ENCODE measurements around the gene STAC3.

GRCh38 chr12:57203791-57204190 is 47.2 kb downstream of the STAC3 start:
- TF ChIP-seq CTCF (IDR thresholded peaks at IDR 0.05; ENCODE audit: insufficient read depth, low read length, poor library complexity, severe bottlenecking) = no peak
- no peak for TF ChIP-seq EZH2phosphoT487 (conservative IDR thresholded peaks at IDR 0.05; ENCODE audit: low read length)

All from SU-DHL-6 (cell line).